Fibroblast of lung (primary cell): ENCODE data around the gene COL7A1. TPM values are rescaled to one million over a fixed set of nuclear protein-coding genes. Genes with fewer than 3 reads are reported as not detected.

Source experiments
- DNase-seq, 2 donors: peaks; one replicate each; pipeline versions ENCODE4 v3.0.0 to v3.0.0-alpha.2; 2010; ENCODE audit warnings: low read depth in 2 of 2
- H2AFZ ChIP-seq: 2 replicates; pipeline ENCODE4 v1.5.1; 2012; ENCODE audit warnings: low read length, control low read depth, inconsistent platforms
- H3K27ac ChIP-seq: 2 replicates; pipeline ENCODE4 v1.5.1; 2011; ENCODE audit warnings: low read length, control low read depth; ENCODE audit not compliant: insufficient read depth
- H3K27me3 ChIP-seq: 2 replicates; pipeline ENCODE4 v1.5.1; 2011; ENCODE audit warnings: mild to moderate bottlenecking, low read length; ENCODE audit not compliant: control insufficient read depth, insufficient read depth
- H3K36me3 ChIP-seq: 2 replicates; pipeline ENCODE4 v1.5.1; 2011; ENCODE audit warnings: low read length; ENCODE audit not compliant: control insufficient read depth, insufficient read depth
- H3K4me1 ChIP-seq: 2 replicates; pipeline ENCODE4 v1.5.1; 2011; ENCODE audit warnings: low read length; ENCODE audit not compliant: control insufficient read depth, insufficient read depth; ENCODE audit errors: extremely low read depth
- H3K4me2 ChIP-seq: 2 replicates; pipeline ENCODE4 v1.5.1; 2011; ENCODE audit warnings: low read length, control low read depth; ENCODE audit not compliant: insufficient read depth; ENCODE audit errors: extremely low read depth
- H3K4me3 ChIP-seq, 4 experiments: fragments of 200-600 bp in 1 of 4; sonication (generic) in 1 of 4; replicated peaks in 1 of 4; 2 replicates each; pipeline ENCODE4 v1.5.1; 2011 to 2016; ENCODE audit warnings: low read length in 4 of 4, low read depth in 3 of 4, mild to moderate bottlenecking in 3 of 4, control low read depth in 2 of 4, inconsistent platforms in 1 of 4, mixed read lengths in 1 of 4; ENCODE audit not compliant: insufficient read depth in 1 of 4; ENCODE audit errors: control extremely low read depth in 1 of 4
- H3K79me2 ChIP-seq: 2 replicates; pipeline ENCODE4 v1.5.1; 2012; ENCODE audit warnings: mild to moderate bottlenecking, low read length, inconsistent platforms; ENCODE audit not compliant: control insufficient read depth, insufficient read depth
- H3K9ac ChIP-seq: 2 replicates; pipeline ENCODE4 v1.5.1; 2011; ENCODE audit warnings: mild to moderate bottlenecking, low read length, control low read depth; ENCODE audit not compliant: insufficient read depth
- H3K9me3 ChIP-seq: 2 replicates; pipeline ENCODE4 v1.5.1; 2012; ENCODE audit warnings: low read depth, low read length; ENCODE audit not compliant: control insufficient read depth, insufficient read depth
- H4K20me1 ChIP-seq: 2 replicates; pipeline ENCODE4 v1.5.1; 2011; ENCODE audit warnings: low read length; ENCODE audit not compliant: control insufficient read depth, insufficient read depth; ENCODE audit errors: extremely low read depth
- CTCF ChIP-seq, 2 donors: IDR thresholded peaks in 1 of 2; conservative IDR thresholded peaks in 1 of 2; 1 replicate in 1 of 2; 2 replicates in 1 of 2; pipeline ENCODE4 v1.5.1; 2011 to 2012; ENCODE audit warnings: low read length in 2 of 2, control low read depth in 1 of 2, inconsistent platforms in 1 of 2, low read depth in 1 of 2, mild to moderate bottlenecking in 1 of 2
- EZH2 ChIP-seq: IDR thresholded peaks from 2 replicates; pipeline ENCODE4 v1.5.1; 2012; ENCODE audit warnings: low read length, control low read depth, mild to moderate bottlenecking; ENCODE audit errors: missing control alignments
- polyA plus RNA-seq, 2 donors: library from polyadenylated mRNA; depleted of rRNA in 1 of 2; stranded (reverse) in 1 of 2; unstranded in 1 of 2; fragments of >200 nt; gene quantifications; 2 replicates each; pipeline ENCODE4 v1.2.1, GENCODE V29; 2011 to 2012; ENCODE audit warnings: missing spikeins in 1 of 2
- total RNA-seq: library from RNA; depleted of rRNA; stranded (reverse); fragments of >200 nt; gene quantifications from 2 replicates; pipeline ENCODE4 v1.2.1, GENCODE V29; 2014

COL7A1 gene
- total and polyA plus RNA-seq, 2 donors (not counting 1 experiment from before 2014, with no cell fraction given) = 3.4 to 36.7 TPM

DNA sequence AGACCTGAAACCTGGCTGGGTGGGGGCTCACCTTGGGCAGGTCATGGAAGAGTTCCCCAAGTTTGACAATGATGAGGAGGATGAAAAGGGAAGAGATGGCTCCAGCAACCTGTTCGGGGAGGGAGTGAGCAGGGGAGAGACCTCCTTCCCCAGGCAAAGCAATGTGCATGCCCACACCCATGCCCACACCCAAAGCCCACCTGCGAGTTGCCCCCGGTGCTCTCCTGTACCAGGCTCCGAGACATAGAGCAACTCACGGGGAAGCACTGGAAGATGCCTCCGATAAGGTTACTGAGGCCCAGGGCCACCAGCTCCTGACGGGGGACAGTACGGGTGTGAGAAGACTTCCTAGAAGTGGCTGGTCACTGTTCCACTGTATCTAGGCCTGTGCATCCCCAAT is 35.3 kb upstream of the COL7A1 start:
- Histone ChIP-seq H3K79me2 (peaks cover 6% of the 10 kb centered on the region), H3K27ac (no peak overlapping the region), H4K20me1 (no peaks in the 10 kb centered on the region), H3K36me3 (peaks cover 36% of the 10 kb centered on the region), H3K4me3 (no peak overlapping the region), H3K4me1 (peaks cover 6% of the 10 kb centered on the region), H3K4me2 (no peak overlapping the region), H3K27me3 (no peaks in the 10 kb centered on the region), H3K9ac (no peak overlapping the region), H3K9me3 (no peaks in the 10 kb centered on the region), H2AFZ (no peak overlapping the region)
- DNase-seq = no peak
- no peak for TF ChIP-seq EZH2
- TF ChIP-seq CTCF (conservative IDR thresholded peaks at IDR 0.05 in 1 of 2, IDR thresholded peaks at IDR 0.05 in 1 of 2; ENCODE audit: low read depth in 1 of 2, low read length in 2 of 2) = no peak

DNA sequence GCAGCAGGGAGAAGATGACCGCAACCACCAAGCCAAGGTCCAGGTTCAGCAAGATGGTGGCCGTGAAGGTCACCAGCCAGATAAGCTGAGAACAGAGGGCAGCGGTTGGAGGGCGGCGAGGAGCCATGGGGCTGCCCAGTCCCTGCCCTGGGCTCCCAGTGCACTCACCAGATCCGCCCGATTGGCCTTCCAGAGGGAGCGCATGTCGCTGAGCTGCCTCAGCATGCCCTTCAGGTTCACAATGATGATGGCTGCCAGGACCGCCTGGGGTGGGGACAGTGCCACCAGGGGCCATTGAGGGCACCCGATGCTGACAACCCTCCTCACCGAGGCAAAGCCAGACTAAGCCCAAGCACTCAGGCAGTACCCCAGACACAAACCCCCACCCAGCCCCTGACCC is 34.8 kb upstream of the COL7A1 start:
- DNase-seq = no peak
- Histone ChIP-seq H3K36me3 (peaks cover 36% of the 10 kb centered on the region), H3K9ac (no peak overlapping the region), H3K27ac (no peak overlapping the region), H3K27me3 (no peaks in the 10 kb centered on the region), H3K4me2 (no peak overlapping the region), H2AFZ (no peak overlapping the region), H3K4me1 (peaks cover 6% of the 10 kb centered on the region), H4K20me1 (no peaks in the 10 kb centered on the region), H3K79me2 (peaks cover 6% of the 10 kb centered on the region), H3K9me3 (no peaks in the 10 kb centered on the region), H3K4me3 (no peak overlapping the region)
- TF ChIP-seq CTCF (conservative IDR thresholded peaks at IDR 0.05 in 1 of 2, IDR thresholded peaks at IDR 0.05 in 1 of 2; ENCODE audit: low read depth in 1 of 2, low read length in 2 of 2) (no peak), EZH2 (no peak)

DNA sequence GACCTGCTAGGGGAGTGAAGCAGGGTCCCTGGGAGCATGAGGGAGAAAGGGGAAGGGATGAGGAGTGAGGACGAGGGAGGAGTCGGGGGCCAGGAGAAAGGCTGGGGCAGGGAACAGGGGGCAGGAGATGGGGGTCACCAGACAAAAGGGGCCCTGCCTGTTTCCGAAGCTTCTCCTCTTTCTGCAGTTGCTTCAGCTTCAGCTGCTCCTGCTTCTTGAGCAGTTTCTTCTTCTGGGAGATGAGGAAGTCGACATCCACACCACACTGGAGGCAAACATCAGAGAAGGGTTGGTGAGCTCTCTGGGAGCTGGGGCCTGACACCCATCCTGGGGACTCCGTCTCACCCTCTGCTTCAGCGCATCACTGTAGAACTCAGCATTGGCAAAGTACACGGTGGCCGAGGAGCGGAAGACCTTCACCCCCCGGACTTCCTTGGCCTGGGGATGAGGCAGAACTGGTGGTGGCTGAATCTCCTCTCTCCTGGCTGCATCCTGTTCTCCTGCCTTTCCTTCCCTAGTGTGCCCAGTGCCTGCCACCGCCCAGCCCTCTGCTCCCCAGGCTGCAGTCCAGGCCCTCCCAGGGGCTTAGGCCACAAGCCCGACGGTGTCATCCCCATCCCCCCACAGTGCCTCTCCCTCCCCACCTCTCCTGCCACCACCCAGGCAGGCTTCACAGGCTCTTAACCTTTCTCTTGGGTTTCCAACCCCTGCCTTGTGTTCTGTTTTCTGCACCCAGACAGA is 33.3 kb upstream of the COL7A1 start:
- DNase-seq = no peak
- H3K27ac ChIP-seq = no peak overlapping the region
- H4K20me1 ChIP-seq = no peaks in the 10 kb centered on the region
- no peaks in the 10 kb centered on the region for H3K4me1 ChIP-seq
- H3K36me3 ChIP-seq = peaks cover 36% of the 10 kb centered on the region
- H3K4me2 ChIP-seq = no peak overlapping the region
- H3K4me3 ChIP-seq = no peak overlapping the region
- TF ChIP-seq EZH2 = no peak
- H3K9me3 ChIP-seq = no peaks in the 10 kb centered on the region
- no peaks in the 10 kb centered on the region for H3K27me3 ChIP-seq
- H3K79me2 ChIP-seq = no peaks in the 10 kb centered on the region
- H3K9ac ChIP-seq = no peak overlapping the region
- no peak overlapping the region for H2AFZ ChIP-seq
